Lung microvascular endothelial cell (primary cell): Measurements from ENCODE around the gene DEPDC1B. TPM values are rescaled to one million over a fixed set of nuclear protein-coding genes. Genes with fewer than 3 reads are reported as not detected.
"Not testable (repeated sequence)": the region's sequence is repeated elsewhere in the genome, so short reads cannot be mapped to it uniquely, and the experiment has no call there.

Experiments
- DNase-seq, 2 donors: peaks; one replicate each; pipeline versions ENCODE4 v3.0.0 to v3.0.0-alpha.2; 2010; ENCODE audit warnings: low read depth in 2 of 2
- total RNA-seq: library from RNA; depleted of rRNA; stranded (reverse); fragments of >200 nt; gene quantifications from 2 replicates; pipeline ENCODE4 v1.2.1, GENCODE V29; 2014

The DEPDC1B gene
- total RNA-seq, 1 donor from 2014 or later: 1.6 TPM

GRCh38 chr5:60649288-60649917 is 50.6 kb downstream of the DEPDC1B start:
- peak; percentile 47 to 67 for DNase-seq

- no peak for DNase-seq
Measured at GRCh38 chr5:60648175-60648574, 51.8 kb downstream of the DEPDC1B start.

DNA sequence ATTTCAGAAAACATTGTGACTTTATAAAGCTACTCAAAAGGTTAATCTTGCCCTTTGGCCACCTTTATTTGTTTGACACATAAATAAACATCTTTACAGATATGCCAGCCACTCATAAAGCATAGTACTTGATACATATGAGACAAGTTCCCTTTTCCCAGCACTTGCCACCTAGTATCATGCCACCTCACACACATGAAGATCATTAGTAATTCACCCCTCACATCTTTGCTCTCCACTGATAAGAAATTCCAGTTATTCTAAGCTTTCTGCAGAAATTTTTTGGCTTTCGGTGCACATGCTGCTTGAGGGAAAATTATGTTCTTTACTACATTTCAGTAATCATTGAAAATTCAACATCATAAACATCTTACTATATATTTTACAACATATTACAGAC is 59.1 kb downstream of the DEPDC1B start:
- DNase-seq: no peak

- no peak for DNase-seq
Measured at GRCh38 chr5:60639544-60639943, 60.4 kb downstream of the DEPDC1B start.

GRCh38 chr5:60638300-60638699 is 61.7 kb downstream of the DEPDC1B start:
- DNase-seq: no peak

DNA sequence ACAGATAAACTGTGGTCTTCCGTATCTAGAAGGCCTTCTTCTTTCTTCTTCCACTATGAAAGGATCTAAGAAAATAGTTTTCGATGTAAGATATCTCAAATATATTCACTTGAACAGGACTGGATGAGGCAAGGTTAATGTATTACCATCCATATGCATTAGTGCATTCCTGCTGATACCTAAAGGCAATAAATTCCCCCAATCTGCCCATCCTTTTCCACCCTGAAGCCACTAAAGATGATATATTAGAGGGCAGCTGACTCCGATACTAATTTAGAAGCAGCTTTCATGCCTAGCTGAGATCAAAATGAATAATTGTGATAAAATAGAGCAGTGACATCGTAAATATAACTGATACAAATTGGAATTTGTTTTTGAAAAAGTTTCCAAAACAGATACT is 63.3 kb downstream of the DEPDC1B start:
- no peak for DNase-seq

DNA sequence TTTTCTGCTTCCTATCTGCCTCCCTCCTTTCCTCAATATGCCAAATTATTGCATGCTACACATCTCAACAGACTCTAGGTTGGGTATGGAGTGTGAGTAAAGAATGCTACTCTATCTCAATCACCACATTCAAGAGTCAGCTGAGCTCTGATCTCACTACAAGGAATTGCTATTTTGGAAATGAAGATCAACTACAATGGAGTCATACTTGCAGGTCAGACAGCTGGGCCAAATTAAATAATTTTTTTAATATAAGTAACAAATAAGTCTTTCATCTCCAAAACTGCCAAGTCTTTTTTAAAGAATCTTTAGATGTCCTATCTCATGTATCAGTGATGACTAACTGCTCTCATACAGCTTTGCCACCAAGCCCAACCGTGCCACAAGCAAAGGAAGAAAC is 64.0 kb downstream of the DEPDC1B start:
- no peak for DNase-seq

GRCh38 chr5:60634051-60634450 is 65.9 kb downstream of the DEPDC1B start:
- DNase-seq: no peak

DNA sequence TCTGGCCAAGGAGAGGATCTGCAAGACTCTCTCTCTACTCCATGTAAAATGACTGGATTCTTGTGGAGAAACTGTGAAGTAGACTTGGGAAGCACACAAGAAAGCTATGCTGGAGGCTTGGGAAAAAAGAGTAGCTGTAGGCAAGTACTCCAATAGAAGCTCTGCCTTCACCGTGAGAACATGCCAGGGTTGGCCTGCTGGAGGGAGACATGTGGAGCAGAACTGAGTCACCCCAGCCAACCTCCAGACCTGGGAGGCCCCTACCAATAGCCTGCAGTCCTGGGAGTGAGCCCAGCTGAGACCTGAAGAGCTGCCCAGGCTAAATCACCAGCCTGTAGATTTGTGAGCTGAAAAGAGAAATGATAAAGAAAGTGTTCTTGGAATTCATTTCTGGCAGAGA is 66.6 kb downstream of the DEPDC1B start:
- no peak for DNase-seq

DNA sequence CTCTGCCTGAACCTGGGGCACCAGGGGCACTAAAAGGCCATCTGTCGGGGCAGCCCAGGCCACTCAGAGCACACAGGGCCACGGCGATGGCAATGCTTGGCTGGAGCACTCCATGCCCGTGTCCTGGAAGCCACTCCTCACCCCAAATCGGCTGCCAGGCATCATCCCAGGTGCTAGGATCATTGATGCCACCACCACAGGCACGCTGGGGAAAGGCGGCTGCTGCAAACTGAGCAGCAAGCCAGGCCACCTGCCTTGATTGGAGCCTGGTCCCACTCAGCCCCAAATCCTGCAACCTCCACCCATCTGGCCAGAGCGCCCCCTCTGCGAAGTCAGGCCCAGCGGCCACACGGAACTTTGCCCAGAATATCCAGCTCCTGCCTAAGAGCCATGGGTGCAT is 67.8 kb downstream of the DEPDC1B start:
- DNase-seq: no peak

DNA sequence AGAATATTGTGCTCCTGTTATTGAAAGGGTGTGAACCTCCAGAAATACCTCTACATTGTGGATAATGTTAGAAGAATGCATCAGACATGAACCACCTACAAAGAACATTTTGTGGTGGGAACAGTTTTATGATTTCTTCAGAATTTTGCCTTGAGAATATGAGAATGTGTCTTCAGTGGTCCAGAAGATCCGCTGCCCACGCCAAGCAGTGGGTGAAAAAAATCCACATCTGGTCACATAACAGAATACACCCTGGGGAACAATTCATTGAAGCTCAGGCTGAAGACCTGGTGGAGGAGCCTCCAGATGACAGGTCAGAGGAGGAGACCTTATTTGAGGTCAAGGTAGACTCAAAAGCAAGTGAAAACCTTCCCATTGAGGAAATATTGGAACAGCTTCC is 69.1 kb downstream of the DEPDC1B start:
- DNase-seq: no peak

DNA sequence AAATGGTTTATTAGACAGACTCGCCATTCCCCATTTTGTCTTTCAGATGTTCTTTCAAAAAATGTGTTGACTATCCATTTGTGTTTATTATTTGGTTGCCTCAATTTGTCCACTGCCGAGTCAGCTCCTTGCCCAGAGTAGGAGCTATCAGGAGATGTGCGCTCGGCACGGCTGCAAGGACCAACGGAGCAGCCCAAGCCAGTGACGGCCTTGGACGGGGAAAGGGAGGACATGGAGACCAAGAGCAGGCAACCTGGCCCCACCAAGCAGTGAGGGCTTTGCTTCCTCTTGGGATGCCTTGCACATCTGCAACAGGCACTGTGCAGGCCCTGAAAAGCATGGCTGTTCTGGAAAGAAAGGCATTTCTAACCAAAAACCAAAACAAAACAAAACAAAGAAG is 69.8 kb downstream of the DEPDC1B start:
- DNase-seq: no peak

DNA sequence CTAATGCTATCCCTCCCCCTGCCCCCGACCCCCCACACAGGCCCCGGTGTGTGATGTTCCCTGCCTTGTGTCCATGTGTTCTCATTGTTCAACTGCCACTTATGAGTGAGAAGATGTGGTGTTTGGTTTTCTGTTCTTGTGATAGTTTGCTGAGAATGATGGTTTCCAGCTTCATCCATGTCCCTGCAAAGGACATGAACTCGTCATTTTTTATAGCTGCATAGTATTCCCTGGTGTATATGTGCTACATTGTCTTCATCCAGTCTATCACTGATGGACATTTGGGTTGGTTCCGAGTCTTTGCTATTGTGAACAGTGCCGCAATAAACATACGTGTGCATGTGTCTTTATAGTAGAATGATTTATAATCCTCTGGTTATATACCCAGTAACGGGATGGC is 75.1 kb downstream of the DEPDC1B start:
- not testable (repeated sequence) for DNase-seq

GRCh38 chr5:60620752-60621151 is 79.2 kb downstream of the DEPDC1B start:
- not testable (repeated sequence) for DNase-seq

DNA sequence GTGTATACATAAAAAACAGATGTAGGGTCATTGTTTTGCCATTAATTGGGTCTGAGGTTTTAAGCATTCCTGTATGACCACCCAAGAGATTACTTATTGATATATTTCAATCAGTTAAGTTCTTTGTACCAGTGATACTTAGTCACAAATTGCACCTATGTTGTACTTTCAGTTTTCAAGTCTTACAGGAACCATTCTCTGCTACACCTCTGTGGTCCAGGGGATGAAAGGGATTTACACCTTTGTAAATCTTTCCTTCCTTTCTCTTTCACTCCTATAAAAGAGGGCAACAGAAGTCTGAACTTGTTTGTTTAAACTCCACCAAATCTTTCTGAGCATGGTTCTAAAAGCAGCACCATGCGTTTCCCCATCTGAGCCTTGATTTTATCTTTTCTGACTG is 86.1 kb downstream of the DEPDC1B start:
- DNase-seq: no peak

GRCh38 chr5:60611099-60611740 is 88.7 kb downstream of the DEPDC1B start:
- DNase-seq: no peak

- DNase-seq: no peak
Measured at GRCh38 chr5:60604771-60605170, 95.2 kb downstream of the DEPDC1B start.

DNA sequence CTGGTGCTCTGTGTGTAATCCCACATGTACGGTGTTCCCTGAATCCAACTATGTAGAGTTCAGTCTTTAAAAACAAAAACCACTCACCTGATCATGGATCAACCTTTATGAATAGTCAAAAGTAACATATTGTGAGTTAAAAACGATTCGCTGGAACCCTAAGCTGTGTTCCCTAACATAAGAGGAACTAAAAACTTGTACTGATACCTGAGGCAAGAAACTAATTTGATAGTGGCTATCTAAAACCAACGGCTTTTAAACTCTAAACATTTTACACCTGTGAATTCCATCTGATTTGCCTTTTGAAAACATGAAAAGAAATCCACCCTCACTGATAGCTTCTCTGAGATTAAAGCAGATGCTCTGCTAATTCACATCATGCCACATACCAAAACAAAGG is 101.5 kb downstream of the DEPDC1B start:
- DNase-seq: no peak

- DNase-seq: peak; percentile 51 to 54
Measured at GRCh38 chr5:60597572-60598320, 102.2 kb downstream of the DEPDC1B start.

DNA sequence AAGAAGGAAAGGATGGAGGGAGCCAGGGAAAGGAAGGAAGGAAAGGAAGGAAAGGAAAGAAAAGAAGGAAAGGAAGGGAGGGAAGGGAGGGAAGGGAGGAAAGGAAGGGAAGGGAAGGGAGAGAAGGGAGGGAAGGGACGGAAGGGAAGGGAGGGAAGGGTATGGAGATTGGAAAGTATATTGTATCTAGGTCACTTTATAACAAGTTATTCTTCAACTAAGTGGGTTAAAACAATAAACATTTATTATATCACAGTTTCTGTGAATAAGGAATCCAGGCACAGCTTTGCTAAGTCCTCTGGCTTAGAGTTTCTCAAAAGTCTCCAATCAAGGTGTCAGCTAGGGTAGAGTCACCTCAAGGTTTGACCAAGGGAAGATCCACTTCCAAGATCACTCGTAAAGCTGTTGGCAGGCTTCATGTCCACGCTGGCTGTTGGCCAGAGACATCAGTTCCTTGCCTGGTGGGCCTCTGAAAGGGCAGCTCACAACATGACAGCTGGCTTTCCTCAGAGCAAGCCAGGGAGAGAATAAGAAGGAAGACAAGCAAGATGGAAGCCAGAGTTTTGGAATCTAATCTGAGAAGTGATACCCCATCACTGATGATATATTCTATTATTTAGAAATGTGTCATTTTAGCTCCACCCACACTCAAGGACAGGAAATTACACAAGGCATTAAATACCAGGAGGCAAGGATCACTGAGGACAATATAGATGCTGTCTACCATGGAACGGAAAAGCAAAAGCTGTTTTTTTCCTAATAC is 105.1 kb downstream of the DEPDC1B start:
- peak in 1 of 2 donors; percentile 2 for DNase-seq

GRCh38 chr5:60590172-60590571 is 109.8 kb downstream of the DEPDC1B start:
- no peak for DNase-seq

DNA sequence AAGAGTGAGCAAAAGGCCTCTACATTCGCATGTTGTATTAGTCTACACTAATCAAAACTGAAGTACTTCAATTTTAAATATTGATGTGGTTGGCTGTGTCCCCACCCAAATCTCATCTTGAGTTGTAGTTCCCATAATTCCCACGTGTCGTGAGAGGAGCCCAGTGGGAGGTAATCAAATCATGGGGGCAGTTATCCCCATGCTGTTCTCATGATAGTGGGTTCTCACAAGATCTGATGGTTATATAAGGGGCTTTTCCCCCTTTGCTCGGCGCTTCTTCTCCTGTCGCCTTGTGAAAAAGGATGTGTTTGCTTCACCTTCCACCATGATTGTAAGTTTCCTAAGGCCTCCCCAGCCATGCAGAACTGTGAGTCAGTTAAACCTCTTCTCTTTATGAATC is 112.7 kb downstream of the DEPDC1B start:
- not testable (repeated sequence) for DNase-seq
